RWPE2 (cell line): ENCODE measurements around the gene KMT5B.

ENCODE experiments used
- ATAC-seq: fragments of 200-7000 bp; cut with Tn5 transposase; 3 replicates; pipeline ENCODE4 v1.9.1; 2021; ENCODE audit warnings: low read depth
- DNase-seq: peaks from one replicate; pipeline ENCODE4 v3.0.0-alpha.2; 2020; ENCODE audit warnings: low spot score
- H3K27ac ChIP-seq: fragments of 450-650 bp; 2 replicates; pipeline ENCODE4 v1.5.1; 2017; ENCODE audit warnings: mild to moderate bottlenecking; ENCODE audit not compliant: poor library complexity, severe bottlenecking
- H3K27me3 ChIP-seq: fragments of 250-450 bp; sonication (Bioruptor Pico); 2 replicates; pipeline ENCODE4 v1.5.1; 2021; ENCODE audit warnings: mild to moderate bottlenecking, moderate library complexity; ENCODE audit not compliant: insufficient read depth, poor library complexity, severe bottlenecking
- H3K36me3 ChIP-seq: fragments of 250-450 bp; sonication (Bioruptor Pico); 2 replicates; pipeline ENCODE4 v1.5.1; 2020; ENCODE audit warnings: low read depth, mild to moderate bottlenecking, moderate library complexity
- H3K4me1 ChIP-seq: fragments of 250-450 bp; sonication (Bioruptor Pico); 2 replicates; pipeline ENCODE4 v1.5.1; 2021; ENCODE audit warnings: mild to moderate bottlenecking, moderate library complexity; ENCODE audit not compliant: insufficient read depth, poor library complexity, severe bottlenecking
- H3K4me3 ChIP-seq: fragments of 250-450 bp; sonication (Bioruptor Pico); 2 replicates; pipeline ENCODE4 v1.5.1; 2021; ENCODE audit warnings: mild to moderate bottlenecking, moderate library complexity; ENCODE audit not compliant: severe bottlenecking
- H3K9me3 ChIP-seq: fragments of 250-450 bp; sonication (Bioruptor Pico); 2 replicates; pipeline ENCODE4 v1.5.1; 2021; ENCODE audit warnings: mild to moderate bottlenecking, moderate library complexity; ENCODE audit not compliant: severe bottlenecking
- TF ChIP-seq, protein P1 (sequence below): fragments of 450-650 bp; IDR thresholded peaks from one replicate; pipeline ENCODE4 v1.5.1; 2017; ENCODE audit warnings: mild to moderate bottlenecking, moderate library complexity; ENCODE audit not compliant: poor library complexity, severe bottlenecking

KMT5B gene

DNA sequence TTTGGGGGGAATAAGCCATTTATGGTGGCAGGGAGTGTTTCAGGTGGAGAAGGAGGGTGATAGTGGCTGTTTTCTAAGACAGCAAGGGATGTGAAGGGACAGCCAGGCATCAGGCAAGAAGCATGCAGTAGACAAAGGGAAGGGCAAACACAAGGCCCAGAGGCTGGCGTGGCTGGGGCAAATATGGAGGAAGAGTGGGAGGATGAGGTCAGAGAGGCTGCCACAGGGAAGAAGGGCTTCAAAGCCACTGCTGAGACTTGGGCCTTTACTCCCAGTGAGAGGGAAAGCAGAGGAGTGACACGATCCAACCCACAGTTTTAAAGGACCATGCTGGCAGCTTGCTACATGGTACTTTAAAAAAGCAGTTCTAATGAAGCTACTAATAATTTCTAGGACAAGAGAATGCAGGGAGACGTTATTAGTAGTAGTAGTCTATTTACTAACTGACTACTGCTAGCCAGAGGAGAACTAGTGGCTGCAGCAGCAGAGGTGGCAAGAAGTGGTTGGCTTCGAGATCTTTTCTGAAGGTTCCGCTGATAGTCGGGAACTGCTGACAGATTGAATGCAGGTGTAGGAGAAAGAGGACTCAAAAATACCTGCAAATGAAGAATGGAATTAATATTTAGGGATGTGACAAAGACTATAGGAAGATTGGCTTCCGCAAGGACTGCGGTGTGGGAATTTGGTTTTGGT is 13.7 kb downstream of the KMT5B start:
- TF ChIP-seq, protein P1, sequence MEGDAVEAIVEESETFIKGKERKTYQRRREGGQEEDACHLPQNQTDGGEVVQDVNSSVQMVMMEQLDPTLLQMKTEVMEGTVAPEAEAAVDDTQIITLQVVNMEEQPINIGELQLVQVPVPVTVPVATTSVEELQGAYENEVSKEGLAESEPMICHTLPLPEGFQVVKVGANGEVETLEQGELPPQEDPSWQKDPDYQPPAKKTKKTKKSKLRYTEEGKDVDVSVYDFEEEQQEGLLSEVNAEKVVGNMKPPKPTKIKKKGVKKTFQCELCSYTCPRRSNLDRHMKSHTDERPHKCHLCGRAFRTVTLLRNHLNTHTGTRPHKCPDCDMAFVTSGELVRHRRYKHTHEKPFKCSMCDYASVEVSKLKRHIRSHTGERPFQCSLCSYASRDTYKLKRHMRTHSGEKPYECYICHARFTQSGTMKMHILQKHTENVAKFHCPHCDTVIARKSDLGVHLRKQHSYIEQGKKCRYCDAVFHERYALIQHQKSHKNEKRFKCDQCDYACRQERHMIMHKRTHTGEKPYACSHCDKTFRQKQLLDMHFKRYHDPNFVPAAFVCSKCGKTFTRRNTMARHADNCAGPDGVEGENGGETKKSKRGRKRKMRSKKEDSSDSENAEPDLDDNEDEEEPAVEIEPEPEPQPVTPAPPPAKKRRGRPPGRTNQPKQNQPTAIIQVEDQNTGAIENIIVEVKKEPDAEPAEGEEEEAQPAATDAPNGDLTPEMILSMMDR = no peak
- H3K36me3 ChIP-seq = no peaks in the 10 kb centered on the region
- no peak for ATAC-seq
- no peak overlapping the region for H3K4me3 ChIP-seq
- no peak overlapping the region for H3K27ac ChIP-seq
- H3K4me1 ChIP-seq = no peaks in the 10 kb centered on the region
- no peaks in the 10 kb centered on the region for H3K9me3 ChIP-seq
- H3K27me3 ChIP-seq = no peaks in the 10 kb centered on the region
- DNase-seq = no peak

DNA sequence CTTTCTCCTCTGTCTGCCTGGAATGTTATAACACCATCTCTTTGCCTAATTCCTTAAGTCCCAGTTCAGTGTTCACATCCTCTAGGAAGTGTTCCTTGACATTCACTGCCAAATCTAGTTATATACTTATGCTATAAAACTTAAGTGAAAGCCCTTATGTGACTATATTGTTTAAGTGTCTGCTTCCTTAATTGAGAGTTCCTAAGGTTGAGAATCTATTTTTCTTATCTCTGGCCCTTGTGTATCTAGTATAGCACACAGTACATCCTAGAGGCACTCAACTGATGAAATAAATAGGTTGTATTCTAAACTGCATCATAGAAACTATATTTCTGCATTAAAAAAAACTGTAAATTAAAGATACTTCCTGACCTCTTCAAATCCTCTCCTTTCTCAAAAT is 16.9 kb downstream of the KMT5B start:
- Histone ChIP-seq H3K9me3 (no peaks in the 10 kb centered on the region), H3K4me3 (no peak overlapping the region), H3K27me3 (no peaks in the 10 kb centered on the region), H3K27ac (no peak overlapping the region), H3K36me3 (no peaks in the 10 kb centered on the region), H3K4me1 (peaks cover 6% of the 10 kb centered on the region)
- DNase-seq (no peak), ATAC-seq (no peak)
- TF ChIP-seq, protein P1 = no peak

DNA sequence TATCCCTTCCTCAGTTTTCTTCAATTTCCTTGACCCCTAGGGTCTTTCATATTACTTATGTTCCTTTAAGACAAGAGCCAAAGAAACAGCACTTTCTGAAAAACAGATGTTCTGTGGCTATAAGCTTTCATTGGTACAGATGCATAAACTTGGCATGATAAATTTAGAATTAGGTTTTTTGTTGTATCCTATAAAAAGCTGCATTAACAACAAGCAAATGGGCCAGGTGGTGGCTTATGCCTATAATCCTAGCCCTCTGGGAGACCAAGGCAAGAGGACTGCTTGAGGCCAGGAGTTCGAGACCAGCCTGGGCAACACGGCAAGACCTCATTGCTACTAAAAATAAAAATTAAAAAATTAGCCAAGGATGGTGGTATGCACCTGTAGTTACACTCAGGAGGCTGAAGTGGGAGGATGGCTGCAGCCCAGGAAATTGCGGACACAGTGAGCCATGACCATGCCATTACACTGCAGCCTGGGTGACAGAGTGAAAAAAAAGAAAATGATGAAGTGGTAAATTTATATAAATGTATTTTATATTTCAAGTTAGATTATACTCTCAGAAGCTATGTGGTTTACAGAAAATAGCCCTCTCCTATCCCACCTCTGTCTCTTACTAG is 18.3 kb downstream of the KMT5B start:
- DNase-seq (no peak), ATAC-seq (no peak)
- TF ChIP-seq, protein P1 = no peak
- H3K27me3 ChIP-seq = no peaks in the 10 kb centered on the region
- no peak overlapping the region for H3K4me3 ChIP-seq
- H3K27ac ChIP-seq = no peak overlapping the region
- no peaks in the 10 kb centered on the region; the same call in 1 of the 2 replicates for H3K36me3 ChIP-seq
- no peaks in the 10 kb centered on the region for H3K9me3 ChIP-seq
- H3K4me1 ChIP-seq = peaks cover 6% of the 10 kb centered on the region

DNA sequence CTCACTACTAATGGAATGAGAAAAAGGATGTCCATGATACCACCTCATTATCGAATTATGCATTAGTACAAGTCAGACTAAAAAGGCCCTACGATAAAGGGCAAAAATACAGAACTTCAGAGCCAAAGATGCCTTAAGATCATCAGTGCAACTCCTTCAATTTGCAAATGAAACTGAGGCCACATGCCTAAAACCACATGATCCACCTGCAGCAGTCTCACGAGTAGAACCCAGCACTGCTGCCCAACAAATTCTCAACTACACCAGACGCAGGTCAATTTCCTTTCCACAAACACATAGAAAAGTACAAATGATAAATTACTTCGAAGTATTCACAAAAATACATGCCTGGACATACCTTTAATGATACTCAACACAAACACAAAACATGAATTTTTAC is 20.1 kb downstream of the KMT5B start:
- Histone ChIP-seq H3K4me3 (no peak overlapping the region), H3K27ac (no peak overlapping the region), H3K4me1 (peaks cover 6% of the 10 kb centered on the region), H3K9me3 (no peaks in the 10 kb centered on the region), H3K36me3 (no peaks in the 10 kb centered on the region; the same call in 1 of the 2 replicates), H3K27me3 (no peaks in the 10 kb centered on the region)
- no peak for ATAC-seq
- TF ChIP-seq, protein P1 = no peak
- no peak for DNase-seq
